HG03066 (cell line): ENCODE results near the gene GALNT11.
"Not testable (repeated sequence)": the region's sequence is repeated elsewhere in the genome, so short reads cannot be mapped to it uniquely, and the experiment has no call there.

Source experiments
- ATAC-seq: cut with Tn5 transposase; IDR thresholded peaks from one replicate; pipeline ENCODE4 v1.9.1; 2021; ENCODE audit warnings: low read depth; ENCODE audit not compliant: unreplicated experiment

GALNT11 gene

DNA sequence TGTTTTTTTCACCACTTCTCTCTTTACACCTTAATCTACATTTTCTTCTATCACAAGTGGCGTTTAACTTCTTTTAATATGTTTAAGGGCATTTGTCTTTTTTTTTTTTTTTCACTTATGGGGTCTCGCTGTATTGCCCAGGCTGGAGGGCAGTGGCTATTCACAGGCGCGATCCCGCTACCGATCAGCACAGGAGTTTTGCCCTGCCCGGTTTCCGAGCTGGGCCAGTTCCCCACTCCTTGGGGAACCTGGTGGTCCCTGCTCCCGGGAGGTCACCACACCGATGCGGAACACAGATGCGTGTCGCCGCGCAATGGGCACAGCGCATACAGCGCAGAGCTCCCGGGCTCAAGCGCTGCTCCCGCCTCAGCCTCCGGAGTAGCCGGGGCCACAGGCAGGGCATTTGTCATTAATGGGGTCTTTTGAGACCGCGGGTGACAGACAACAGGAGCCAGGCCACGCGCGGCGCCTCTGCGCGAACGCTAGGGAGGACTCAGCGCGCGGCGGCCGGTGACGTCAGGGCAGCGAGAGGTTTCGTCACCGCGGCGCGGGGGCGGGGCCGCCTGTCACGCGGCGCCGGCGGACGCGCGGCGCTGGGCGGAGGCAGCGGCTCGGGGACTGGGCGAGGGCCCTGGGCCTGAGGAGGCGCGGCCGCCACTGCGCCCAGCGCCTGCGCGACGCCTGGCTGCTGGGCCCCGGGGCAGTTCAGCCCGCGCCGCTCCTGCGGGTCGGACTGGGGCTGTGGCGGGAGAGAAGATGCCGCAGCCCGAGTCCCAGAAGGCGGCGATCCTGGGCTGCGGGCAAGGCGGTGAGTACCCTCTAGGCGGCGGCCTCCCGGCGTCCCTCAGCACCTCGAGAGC is at the start of gene GALNT11:
Gene GALNT11, plus strand, starts transcription at position 598 of the 860 bp plus-strand sequence. CDS start 68,554 bp downstream, outside the sequence.
- ATAC-seq: peak; percentile 94

DNA sequence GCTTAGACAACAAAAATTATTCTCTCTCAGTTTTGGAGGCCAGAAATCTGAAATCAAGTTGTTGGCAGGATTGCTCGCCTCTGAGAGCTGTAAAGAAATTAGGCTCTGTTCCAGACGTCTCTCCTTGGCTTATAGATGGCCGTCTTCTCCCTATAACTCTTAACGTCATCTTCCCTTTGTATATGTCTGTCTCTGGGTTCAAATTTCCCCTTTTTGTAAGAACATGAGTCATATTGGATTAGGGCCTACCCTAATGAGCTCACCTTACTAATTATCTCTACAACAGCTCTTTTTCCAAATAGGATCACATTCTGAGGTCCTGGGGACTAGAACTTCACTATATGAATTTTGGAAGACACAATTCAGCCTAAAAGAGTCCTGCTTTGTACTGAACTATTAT is 46.9 kb upstream of the GALNT11 start:
- no peak for ATAC-seq

- no peak for ATAC-seq
These were observed 44.3 kb upstream of the GALNT11 start for GRCh38 chr7:151981223-151981622.

DNA sequence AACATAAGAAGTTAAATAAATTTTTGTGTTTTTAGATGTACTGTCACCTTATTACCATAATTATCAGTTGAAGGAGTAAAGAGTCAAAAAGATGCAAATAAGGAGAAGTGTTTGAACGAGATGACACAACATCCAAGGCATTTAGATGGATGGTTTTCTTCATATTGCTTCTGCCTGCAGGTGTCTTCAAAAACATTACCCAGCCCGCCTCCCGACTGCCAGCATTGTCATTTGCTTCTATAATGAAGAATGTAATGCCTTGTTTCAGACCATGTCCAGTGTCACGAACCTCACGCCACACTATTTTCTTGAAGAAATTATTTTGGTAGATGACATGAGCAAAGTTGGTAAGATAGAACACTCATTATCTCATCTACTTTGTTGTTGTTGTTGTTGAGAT is 42.7 kb upstream of the GALNT11 start:
- ATAC-seq: no peak

- ATAC-seq: no peak
These were observed 40.9 kb upstream of the GALNT11 start for GRCh38 chr7:151984612-151985011.

DNA sequence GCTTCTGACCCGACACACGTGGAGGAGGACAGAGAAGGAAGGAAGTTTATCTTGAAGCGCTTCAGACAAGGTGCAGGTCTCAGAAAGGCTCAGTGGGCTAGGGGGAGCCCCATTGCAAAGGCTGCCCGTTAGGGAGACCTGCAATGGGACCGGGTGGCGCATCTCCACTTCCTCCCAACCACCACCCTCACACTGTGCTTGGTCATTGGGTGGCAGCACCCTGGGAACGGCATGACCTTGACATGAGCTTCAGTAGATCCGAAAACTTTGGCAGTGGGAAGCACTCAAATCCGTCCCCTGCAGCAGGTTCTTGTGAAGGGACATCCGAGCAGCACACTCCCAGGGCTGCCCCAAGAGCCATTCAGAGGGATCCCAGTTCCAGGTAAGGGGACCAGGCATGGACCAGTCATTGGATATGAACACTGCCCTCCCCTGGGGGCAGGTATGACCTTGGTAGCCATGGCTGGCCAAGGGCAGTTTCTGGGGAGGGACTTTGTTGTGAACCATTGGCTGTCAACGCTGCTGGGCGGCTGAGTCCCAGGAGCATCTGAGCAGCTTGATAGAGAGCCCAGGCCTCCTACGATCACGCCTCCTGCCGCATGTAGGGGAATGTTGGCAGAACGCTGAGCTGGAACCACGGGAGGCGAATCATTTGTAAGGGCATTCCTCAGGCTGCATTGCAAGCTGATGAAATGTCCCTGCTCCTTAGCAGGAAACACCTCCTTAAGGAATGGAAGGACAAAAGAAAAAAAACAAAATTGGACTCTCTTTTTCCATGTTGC is 37.5 kb upstream of the GALNT11 start:
- no peak for ATAC-seq

GRCh38 chr7:151992375-151992774 is 33.1 kb upstream of the GALNT11 start:
- no peak for ATAC-seq

GRCh38 chr7:151993977-151994676 is 31.3 kb upstream of the GALNT11 start:
- no peak for ATAC-seq

DNA sequence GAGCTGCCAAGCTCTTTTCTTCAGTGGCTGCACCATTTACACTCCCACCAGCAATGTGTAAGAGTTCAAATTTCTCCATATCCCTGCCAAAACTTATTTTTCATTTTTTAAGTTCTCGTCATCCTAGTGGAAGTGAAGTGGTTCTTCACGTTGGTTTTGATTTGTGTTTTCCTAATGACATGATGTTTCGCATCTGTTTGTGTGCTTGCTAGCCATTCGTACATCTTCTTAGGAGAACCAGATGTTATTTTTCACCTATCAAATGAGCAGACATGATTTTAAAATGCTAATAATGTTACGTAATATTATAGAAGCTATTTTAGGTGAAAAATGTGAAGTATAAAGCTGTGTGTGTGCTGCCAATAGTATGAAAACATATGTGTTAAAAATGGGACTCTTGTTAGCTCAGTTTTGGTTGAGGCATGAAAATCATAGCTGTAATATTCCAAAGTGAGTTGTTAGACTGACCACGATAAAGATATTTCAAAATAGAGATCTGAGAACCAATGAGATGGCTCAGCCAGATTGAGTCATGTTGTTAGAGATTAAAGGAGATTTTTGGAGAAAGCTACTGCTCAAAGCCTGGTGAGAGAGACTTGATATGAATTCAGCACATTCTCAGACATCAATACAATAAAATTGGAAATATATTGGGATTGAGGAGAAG is 25.9 kb upstream of the GALNT11 start:
- ATAC-seq: no peak

- no peak for ATAC-seq
These were observed 25.3 kb upstream of the GALNT11 start for GRCh38 chr7:152000191-152000590.

DNA sequence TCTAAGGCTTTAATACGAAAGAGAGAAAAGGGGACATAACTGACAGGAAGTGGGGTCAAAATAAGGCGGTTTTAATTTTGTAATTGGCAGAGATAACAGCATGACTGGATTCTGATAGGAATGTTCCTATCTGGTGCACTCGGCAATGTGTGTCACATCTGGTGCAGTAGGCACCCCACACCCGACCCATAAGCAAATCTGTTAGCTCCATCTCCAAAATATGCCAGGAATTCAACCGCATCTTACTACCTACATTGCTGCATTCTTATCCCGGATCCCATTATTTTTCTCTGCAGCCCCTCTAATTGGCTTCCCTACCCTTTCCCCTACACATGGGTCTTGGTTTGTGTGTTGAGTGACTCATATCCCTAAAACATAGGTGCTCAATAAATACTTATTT is 19.1 kb upstream of the GALNT11 start:
- no peak for ATAC-seq

GRCh38 chr7:152011860-152012259 is 13.6 kb upstream of the GALNT11 start:
- ATAC-seq: no peak

DNA sequence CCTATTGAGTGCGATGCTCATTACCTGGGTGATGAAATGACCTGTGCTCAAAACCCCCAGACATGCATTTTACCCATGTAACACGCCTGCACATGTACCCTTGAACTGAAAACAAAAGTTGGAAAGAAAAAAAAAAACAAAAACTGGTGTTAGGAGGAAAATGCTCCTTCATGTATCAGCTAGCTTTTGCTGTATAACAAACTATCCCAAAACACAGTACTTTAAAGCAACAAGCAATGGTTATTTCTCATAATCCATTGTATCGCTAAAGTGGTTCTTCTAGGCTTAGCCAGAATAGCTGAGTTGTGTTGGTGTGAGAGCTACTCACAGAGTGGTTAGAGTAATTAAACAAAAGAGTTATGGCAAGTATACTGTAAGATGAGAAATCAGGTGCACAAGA is 12.2 kb upstream of the GALNT11 start:
- no peak for ATAC-seq

DNA sequence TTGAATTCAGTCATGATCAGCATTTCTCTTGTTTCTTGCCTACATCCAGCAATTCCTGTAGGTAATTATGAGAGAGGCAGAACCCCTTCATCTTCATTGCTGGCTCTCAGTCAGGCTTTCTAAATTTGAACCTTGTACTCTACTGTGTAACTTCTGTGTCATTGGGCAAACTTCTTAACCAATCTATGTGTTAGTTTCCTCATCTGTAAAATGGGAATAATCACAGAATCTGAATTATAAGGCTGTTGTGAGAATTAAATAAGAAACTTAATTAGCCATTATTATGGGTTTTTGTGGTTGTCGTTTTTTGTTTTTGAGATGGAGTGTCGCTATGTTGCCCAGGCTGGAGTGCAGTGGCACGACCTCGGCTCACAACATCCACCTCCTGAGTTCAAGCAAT is 11.5 kb upstream of the GALNT11 start:
- no peak for ATAC-seq

- no peak for ATAC-seq
These were observed 10.8 kb upstream of the GALNT11 start for GRCh38 chr7:152014722-152015121.

DNA sequence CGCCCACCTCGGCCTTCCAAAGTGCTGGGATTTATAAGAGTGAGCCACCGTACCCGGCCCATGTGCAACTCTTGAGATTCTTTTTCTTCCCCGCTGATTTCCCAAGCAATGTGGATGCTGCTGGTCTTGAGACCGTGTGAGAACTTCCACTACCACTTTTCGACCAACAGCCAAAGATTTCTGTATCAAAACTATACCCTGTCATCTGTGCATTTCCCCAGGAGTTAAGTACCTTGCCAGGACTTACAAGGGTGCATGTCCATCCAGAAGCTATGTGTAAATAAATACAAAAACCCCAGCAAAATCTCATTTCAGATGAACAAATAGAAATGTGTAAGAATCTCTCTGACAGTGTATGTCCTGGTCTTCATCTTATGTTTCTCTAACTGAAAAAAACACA is 9.9 kb upstream of the GALNT11 start:
- ATAC-seq: no peak

- no peak for ATAC-seq
These were observed 8.5 kb upstream of the GALNT11 start for GRCh38 chr7:152016947-152017346.

- ATAC-seq: not testable (repeated sequence)
These were observed 7.8 kb upstream of the GALNT11 start for GRCh38 chr7:152017683-152018082.

- not testable (repeated sequence) for ATAC-seq
These were observed 3.7 kb upstream of the GALNT11 start for GRCh38 chr7:152021740-152022139.
